ENCODE results near the gene ATCAY. TPM values are rescaled to one million over a fixed set of nuclear protein-coding genes. Genes with fewer than 3 reads are reported as not detected.

Gene ATCAY
- total RNA-seq = 4.9 TPM

GRCh38 chr19:3880471-3881271 lies at the start of gene ATCAY:
TSS of gene ATCAY (plus strand) at chr19:3880685. CDS start at chr19:3885768, 5,083 bp downstream.
- DNase-seq (ENCODE audit: low spot score) = no peak

- DNase-seq (ENCODE audit: low spot score) = no peak
Measured at GRCh38 chr19:3831601-3832000, 48.9 kb upstream of the ATCAY start.

- no peak for DNase-seq (ENCODE audit: low spot score)
Measured at GRCh38 chr19:3832001-3832400, 48.5 kb upstream of the ATCAY start.

- DNase-seq (ENCODE audit: low spot score) = no peak
Measured at GRCh38 chr19:3833578-3834348, 46.7 kb upstream of the ATCAY start.

- DNase-seq (ENCODE audit: low spot score) = no peak
Measured at GRCh38 chr19:3834349-3835054, 46.0 kb upstream of the ATCAY start.

- no peak for DNase-seq (ENCODE audit: low spot score)
Measured at GRCh38 chr19:3835055-3835435, 45.4 kb upstream of the ATCAY start.

- no peak for DNase-seq (ENCODE audit: low spot score)
Measured at GRCh38 chr19:3836887-3837286, 43.6 kb upstream of the ATCAY start.

GRCh38 chr19:3837332-3837731 lies 43.2 kb upstream of the ATCAY start:
- no peak for DNase-seq (ENCODE audit: low spot score)

- no peak for DNase-seq (ENCODE audit: low spot score)
Measured at GRCh38 chr19:3837922-3838321, 42.6 kb upstream of the ATCAY start.

GRCh38 chr19:3838661-3839060 lies 41.8 kb upstream of the ATCAY start:
- DNase-seq (ENCODE audit: low spot score) = no peak

GRCh38 chr19:3839941-3840340 lies 40.5 kb upstream of the ATCAY start:
- no peak for DNase-seq (ENCODE audit: low spot score)

GRCh38 chr19:3840804-3841203 lies 39.7 kb upstream of the ATCAY start:
- DNase-seq (ENCODE audit: low spot score) = no peak

GRCh38 chr19:3842948-3843347 lies 37.5 kb upstream of the ATCAY start:
- DNase-seq (ENCODE audit: low spot score) = no peak

GRCh38 chr19:3844596-3844995 lies 35.9 kb upstream of the ATCAY start:
- DNase-seq (ENCODE audit: low spot score) = no peak

- no peak for DNase-seq (ENCODE audit: low spot score)
Measured at GRCh38 chr19:3849092-3849491, 31.4 kb upstream of the ATCAY start.

GRCh38 chr19:3849787-3850186 lies 30.7 kb upstream of the ATCAY start:
- no peak for DNase-seq (ENCODE audit: low spot score)

GRCh38 chr19:3850320-3850972 lies 30.0 kb upstream of the ATCAY start:
- no peak for DNase-seq (ENCODE audit: low spot score)

GRCh38 chr19:3851254-3852176 lies 29.0 kb upstream of the ATCAY start:
- no peak for DNase-seq (ENCODE audit: low spot score)

- DNase-seq (ENCODE audit: low spot score) = no peak
Measured at GRCh38 chr19:3852177-3852511, 28.3 kb upstream of the ATCAY start.

GRCh38 chr19:3852614-3853254 lies 27.8 kb upstream of the ATCAY start:
- no peak for DNase-seq (ENCODE audit: low spot score)

GRCh38 chr19:3855320-3855719 lies 25.2 kb upstream of the ATCAY start:
- no peak for DNase-seq (ENCODE audit: low spot score)

Measured in ureter (tissue), 1 donor.